ENCODE results near the gene GC.
"Not testable (repeated sequence)": the region's sequence is repeated elsewhere in the genome, so short reads cannot be mapped to it uniquely, and the experiment has no call there.

GC gene

DNA sequence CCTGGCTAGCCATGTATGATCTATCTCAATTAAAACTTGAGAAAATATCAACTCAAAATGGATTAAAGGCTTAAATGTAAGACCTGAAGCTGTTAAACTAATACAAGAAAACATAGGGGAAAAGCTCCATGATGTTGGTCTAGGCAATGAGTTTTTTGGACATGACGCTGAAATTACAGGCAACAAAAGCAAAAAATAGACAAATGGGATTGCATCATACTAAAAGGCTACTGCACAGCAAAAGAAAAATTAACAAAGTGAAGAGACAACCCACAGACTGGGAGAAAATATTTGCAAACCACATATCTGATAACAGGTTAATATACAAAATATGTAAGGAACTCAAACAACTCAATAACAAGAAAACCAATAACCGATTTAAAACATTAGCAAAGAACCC, 8.4 kb downstream of the GC start:
- Mint-ChIP-seq H3K4me3 (no peak overlapping the region), H3K4me1 (ENCODE audit: low read depth) (no peaks in the 10 kb centered on the region), H3K27me3 (peaks cover 6% of the 10 kb centered on the region), H3K27ac (no peak overlapping the region), H3K9me3 (no peaks in the 10 kb centered on the region), H3K36me3 (ENCODE audit: low read depth) (no peaks in the 10 kb centered on the region)

GRCh38 chr4:71774136-71774535, 9.7 kb downstream of the GC start:
- H3K27me3 Mint-ChIP-seq: peaks cover 11% of the 10 kb centered on the region
- no peak overlapping the region for H3K27ac Mint-ChIP-seq

DNA sequence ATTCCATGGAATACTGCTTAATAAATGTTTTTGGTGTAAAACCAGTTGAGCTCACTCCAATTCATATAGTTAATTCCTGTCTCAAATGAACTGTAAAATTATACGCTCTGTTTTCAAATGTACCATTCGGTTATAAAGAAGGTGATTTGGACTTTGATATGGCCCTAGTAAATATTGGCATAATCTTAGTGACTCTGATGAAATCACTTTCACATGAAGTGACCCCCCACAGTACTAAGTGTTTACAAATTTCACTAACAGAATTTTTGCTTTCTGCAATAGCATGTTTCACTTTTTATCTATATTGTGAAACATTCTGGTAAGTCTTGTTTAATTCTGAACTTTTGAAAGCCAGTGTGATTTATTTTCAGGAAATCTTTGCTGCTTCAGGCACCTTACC, 10.9 kb downstream of the GC start:
- Mint-ChIP-seq H3K4me3 (no peak overlapping the region), H3K27ac (no peak overlapping the region), H3K4me1 (ENCODE audit: low read depth) (no peaks in the 10 kb centered on the region), H3K9me3 (no peaks in the 10 kb centered on the region), H3K27me3 (peaks cover 11% of the 10 kb centered on the region), H3K36me3 (ENCODE audit: low read depth) (no peaks in the 10 kb centered on the region)

More at GRCh38 chr4:71774136-71774535, 9.7 kb downstream of the GC start:
- H3K9me3 Mint-ChIP-seq: no peaks in the 10 kb centered on the region
- no peak overlapping the region for H3K4me3 Mint-ChIP-seq
- H3K36me3 Mint-ChIP-seq (ENCODE audit: low read depth): no peaks in the 10 kb centered on the region
- no peaks in the 10 kb centered on the region for H3K4me1 Mint-ChIP-seq (ENCODE audit: low read depth)

DNA sequence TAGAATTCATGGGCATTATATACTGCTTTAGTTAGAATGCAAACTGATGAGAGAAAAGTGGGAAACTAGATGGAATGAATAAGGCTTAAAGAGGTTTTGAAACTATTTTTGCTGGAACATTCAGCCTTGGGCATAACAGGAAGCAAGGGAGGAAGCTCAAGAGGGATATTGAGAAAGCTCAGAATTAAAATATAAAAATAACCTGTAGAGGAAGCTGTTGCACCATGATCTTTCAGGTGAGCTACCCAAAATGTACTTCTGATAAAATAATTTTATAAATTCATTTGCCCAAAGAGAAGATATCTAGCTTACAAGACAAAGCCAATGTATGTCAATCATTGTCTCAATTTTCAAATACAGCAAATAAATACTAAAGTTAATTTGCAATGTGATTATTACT, 11.3 kb downstream of the GC start:
- Mint-ChIP-seq H3K27me3 (peaks cover 11% of the 10 kb centered on the region), H3K4me1 (ENCODE audit: low read depth) (no peaks in the 10 kb centered on the region), H3K4me3 (no peak overlapping the region), H3K9me3 (no peaks in the 10 kb centered on the region), H3K27ac (no peak overlapping the region), H3K36me3 (ENCODE audit: low read depth) (no peaks in the 10 kb centered on the region)

GRCh38 chr4:71771613-71772012, 12.3 kb downstream of the GC start:
- H3K27me3 Mint-ChIP-seq: peaks cover 11% of the 10 kb centered on the region
- no peak overlapping the region for H3K27ac Mint-ChIP-seq
- no peaks in the 10 kb centered on the region for H3K9me3 Mint-ChIP-seq
- H3K36me3 Mint-ChIP-seq (ENCODE audit: low read depth): no peaks in the 10 kb centered on the region
- H3K4me1 Mint-ChIP-seq (ENCODE audit: low read depth): no peaks in the 10 kb centered on the region
- no peak overlapping the region for H3K4me3 Mint-ChIP-seq

GRCh38 chr4:71769434-71769833, 14.4 kb downstream of the GC start:
- Mint-ChIP-seq H3K27me3 (peaks cover 5% of the 10 kb centered on the region), H3K36me3 (ENCODE audit: low read depth) (no peaks in the 10 kb centered on the region), H3K4me3 (no peak overlapping the region), H3K27ac (no peak overlapping the region), H3K9me3 (no peaks in the 10 kb centered on the region), H3K4me1 (ENCODE audit: low read depth) (no peaks in the 10 kb centered on the region)

- peaks cover 5% of the 10 kb centered on the region for H3K27me3 Mint-ChIP-seq
- H3K27ac Mint-ChIP-seq: no peak overlapping the region
- no peaks in the 10 kb centered on the region for H3K36me3 Mint-ChIP-seq (ENCODE audit: low read depth)
- no peak overlapping the region for H3K4me3 Mint-ChIP-seq
- H3K4me1 Mint-ChIP-seq (ENCODE audit: low read depth): no peaks in the 10 kb centered on the region
- H3K9me3 Mint-ChIP-seq: no peaks in the 10 kb centered on the region
Observed at GRCh38 chr4:71768123-71768522, 15.8 kb downstream of the GC start.

DNA sequence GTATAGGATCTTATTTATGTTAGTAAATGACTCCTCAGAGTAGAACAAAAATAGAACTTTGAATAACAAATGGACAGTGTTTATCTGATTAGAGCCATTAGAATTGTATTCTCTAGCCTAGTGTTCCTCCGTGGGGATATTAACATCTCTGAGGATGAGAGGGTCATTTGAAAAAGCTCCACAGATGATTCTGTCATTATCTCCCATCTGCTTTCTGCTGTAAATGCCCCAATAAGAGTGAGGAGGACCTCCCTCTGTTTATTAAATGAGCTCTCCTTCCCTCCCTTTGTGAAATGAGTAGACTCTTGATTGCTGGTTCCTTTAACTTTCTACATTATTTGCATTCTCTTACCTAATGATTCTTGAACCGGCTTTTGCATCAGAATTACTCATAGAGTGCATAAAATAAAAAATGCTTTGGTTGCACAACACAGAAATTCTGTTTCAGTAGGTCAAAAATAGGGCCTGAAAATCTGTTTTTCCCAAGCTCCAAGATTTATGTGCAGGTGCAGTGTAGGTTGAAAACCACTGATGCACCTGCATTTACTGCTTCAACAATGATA, 18.0 kb downstream of the GC start:
- no peaks in the 10 kb centered on the region for H3K4me1 Mint-ChIP-seq (ENCODE audit: low read depth)
- no peaks in the 10 kb centered on the region for H3K9me3 Mint-ChIP-seq
- no peak overlapping the region for H3K27ac Mint-ChIP-seq
- H3K27me3 Mint-ChIP-seq: peaks cover 5% of the 10 kb centered on the region
- no peak overlapping the region for H3K4me3 Mint-ChIP-seq
- no peaks in the 10 kb centered on the region for H3K36me3 Mint-ChIP-seq (ENCODE audit: low read depth)

GRCh38 chr4:71765350-71765749, 18.5 kb downstream of the GC start:
- Mint-ChIP-seq H3K4me1 (ENCODE audit: low read depth) (no peaks in the 10 kb centered on the region), H3K36me3 (ENCODE audit: low read depth) (no peaks in the 10 kb centered on the region), H3K27ac (no peak overlapping the region), H3K9me3 (no peaks in the 10 kb centered on the region), H3K27me3 (peaks cover 5% of the 10 kb centered on the region), H3K4me3 (no peak overlapping the region)

DNA sequence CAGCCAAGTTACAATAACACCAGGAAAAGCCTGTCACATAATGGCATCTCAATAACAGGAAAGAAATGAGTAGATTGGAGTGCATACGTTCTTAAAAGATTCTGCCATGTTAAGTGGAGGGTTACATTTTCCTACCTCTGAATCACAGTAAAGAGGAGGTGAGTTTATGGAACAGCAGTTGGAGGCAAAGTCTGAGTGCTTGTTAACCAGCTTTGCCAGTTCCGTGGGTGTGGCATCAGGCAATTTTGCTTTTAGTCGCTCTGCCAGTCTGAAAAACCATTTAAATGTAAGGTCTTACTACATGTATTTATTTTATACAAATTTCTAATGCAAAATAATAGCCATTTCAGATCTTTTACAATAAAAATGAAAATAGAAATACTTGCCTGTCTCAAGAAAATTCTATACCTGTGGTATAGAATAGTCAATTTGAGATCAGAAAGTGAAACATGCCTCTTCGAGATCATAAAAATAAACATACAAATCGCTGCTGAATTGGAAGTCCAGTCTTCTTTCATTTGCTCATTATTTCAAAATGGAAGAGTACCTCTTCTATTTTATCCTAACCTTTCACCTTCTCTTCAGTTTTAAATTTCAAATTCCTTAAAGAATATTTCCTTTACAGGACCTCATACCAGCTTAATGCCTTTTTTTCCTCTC, 31.4 kb downstream of the GC start:
- Mint-ChIP-seq H3K4me1 (ENCODE audit: low read depth) (no peaks in the 10 kb centered on the region), H3K27me3 (peaks cover 6% of the 10 kb centered on the region), H3K27ac (no peak overlapping the region), H3K9me3 (no peaks in the 10 kb centered on the region), H3K4me3 (no peak overlapping the region), H3K36me3 (ENCODE audit: low read depth) (no peaks in the 10 kb centered on the region)

GRCh38 chr4:71749008-71749594, 34.8 kb downstream of the GC start:
- H3K4me3 Mint-ChIP-seq: no peak overlapping the region
- H3K27me3 Mint-ChIP-seq: peaks cover 13% of the 10 kb centered on the region
- no peaks in the 10 kb centered on the region for H3K4me1 Mint-ChIP-seq (ENCODE audit: low read depth)
- no peaks in the 10 kb centered on the region for H3K36me3 Mint-ChIP-seq (ENCODE audit: low read depth)
- no peaks in the 10 kb centered on the region for H3K9me3 Mint-ChIP-seq
- no peak overlapping the region for H3K27ac Mint-ChIP-seq

DNA sequence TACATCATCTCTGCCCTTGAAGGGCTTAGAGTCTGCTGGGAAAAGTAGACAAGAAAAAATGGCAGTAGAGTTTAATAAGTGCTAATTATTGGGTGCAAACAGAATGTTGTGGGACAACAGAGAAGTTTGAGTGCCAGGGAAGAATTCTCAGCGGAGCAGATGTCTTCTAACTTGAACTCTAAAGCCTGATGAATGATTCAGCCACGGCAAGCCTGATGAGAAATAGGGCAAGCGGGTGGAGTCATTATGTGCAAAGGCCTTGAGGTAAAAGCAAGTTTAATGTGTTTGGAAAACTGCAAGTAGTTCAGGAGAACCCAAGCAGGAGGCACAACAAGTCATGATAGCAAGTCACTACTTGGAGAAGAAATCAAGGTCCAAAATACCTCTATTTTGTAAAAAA, 37.5 kb downstream of the GC start:
- Mint-ChIP-seq H3K27ac (no peak overlapping the region), H3K4me3 (no peak overlapping the region), H3K9me3 (no peaks in the 10 kb centered on the region), H3K4me1 (ENCODE audit: low read depth) (no peaks in the 10 kb centered on the region), H3K36me3 (ENCODE audit: low read depth) (no peaks in the 10 kb centered on the region), H3K27me3 (peaks cover 18% of the 10 kb centered on the region)

DNA sequence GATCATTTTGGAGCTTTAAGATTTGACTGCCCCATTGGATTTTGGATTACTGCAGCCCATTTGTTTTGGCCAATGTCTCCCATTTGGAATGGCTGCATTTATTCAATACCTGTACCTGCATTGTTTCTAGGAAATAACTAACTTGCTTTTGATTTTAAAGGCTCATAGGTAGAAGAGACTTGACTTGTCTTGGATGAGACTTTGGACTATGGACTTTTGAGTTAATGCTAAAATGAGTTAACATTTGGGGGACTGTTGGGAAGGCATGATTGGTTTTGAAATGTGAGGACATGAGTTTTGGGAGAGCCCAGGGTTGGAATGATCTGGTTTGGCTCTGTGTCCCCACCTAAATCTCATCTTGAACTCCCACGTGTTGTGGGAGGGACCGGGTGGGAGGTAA, 45.1 kb downstream of the GC start:
- H3K27me3 Mint-ChIP-seq; H3K9me3 Mint-ChIP-seq; H3K27ac Mint-ChIP-seq; H3K36me3 Mint-ChIP-seq (ENCODE audit: low read depth); H3K4me1 Mint-ChIP-seq (ENCODE audit: low read depth); H3K4me3 Mint-ChIP-seq: not testable (repeated sequence)

DNA sequence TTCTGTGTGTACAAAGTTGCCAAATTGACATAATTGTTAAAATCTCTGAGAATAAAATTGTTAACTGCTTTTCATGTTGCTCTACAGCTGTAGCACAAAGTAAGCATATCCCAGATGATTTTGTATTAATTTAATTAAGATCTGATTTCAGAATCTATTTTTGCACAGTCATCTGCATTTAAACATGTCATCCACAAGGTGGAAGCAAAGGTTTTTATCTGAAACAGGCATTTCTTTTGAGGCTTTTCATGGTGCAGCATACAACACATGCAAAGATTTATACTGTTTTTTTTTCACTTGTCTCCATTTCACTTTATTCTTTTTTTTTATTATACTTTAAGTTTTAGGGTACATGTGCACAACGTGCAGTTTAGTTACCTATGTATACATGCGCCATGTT, 51.2 kb downstream of the GC start:
- H3K4me3 Mint-ChIP-seq: no peak overlapping the region
- H3K36me3 Mint-ChIP-seq (ENCODE audit: low read depth): no peaks in the 10 kb centered on the region
- no peaks in the 10 kb centered on the region for H3K9me3 Mint-ChIP-seq
- no peak overlapping the region for H3K27ac Mint-ChIP-seq
- H3K4me1 Mint-ChIP-seq (ENCODE audit: low read depth): no peaks in the 10 kb centered on the region
- peaks cover 10% of the 10 kb centered on the region for H3K27me3 Mint-ChIP-seq

DNA sequence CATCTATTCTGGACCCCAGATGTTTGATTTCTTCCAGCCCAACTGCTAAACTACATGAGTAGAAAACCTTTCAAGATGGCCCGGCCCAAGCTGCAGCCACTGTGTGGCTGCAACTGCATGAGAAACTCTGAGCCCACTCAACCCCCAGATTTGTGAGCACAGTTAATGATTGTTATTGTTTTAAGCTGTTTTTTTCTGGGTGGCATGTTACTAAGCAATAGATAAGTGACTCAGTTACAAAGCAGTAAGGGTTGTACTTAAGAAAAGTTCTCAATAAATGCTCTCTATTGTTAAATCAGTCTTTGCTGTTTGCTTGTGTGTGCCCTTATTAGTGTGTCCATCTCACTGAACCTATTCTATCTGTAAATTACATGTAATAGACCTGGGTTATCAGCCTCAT, 51.8 kb downstream of the GC start:
- H3K9me3 Mint-ChIP-seq: no peaks in the 10 kb centered on the region
- H3K4me3 Mint-ChIP-seq: no peak overlapping the region
- H3K36me3 Mint-ChIP-seq (ENCODE audit: low read depth): no peaks in the 10 kb centered on the region
- peaks cover 10% of the 10 kb centered on the region for H3K27me3 Mint-ChIP-seq
- no peak overlapping the region for H3K27ac Mint-ChIP-seq
- no peaks in the 10 kb centered on the region for H3K4me1 Mint-ChIP-seq (ENCODE audit: low read depth)

- no peaks in the 10 kb centered on the region for H3K9me3 Mint-ChIP-seq
- H3K27ac Mint-ChIP-seq: no peak overlapping the region
- H3K27me3 Mint-ChIP-seq: peaks cover 10% of the 10 kb centered on the region
- no peaks in the 10 kb centered on the region for H3K36me3 Mint-ChIP-seq (ENCODE audit: low read depth)
- H3K4me1 Mint-ChIP-seq (ENCODE audit: low read depth): no peaks in the 10 kb centered on the region
- no peak overlapping the region for H3K4me3 Mint-ChIP-seq
Observed at GRCh38 chr4:71729856-71730255, 54.0 kb downstream of the GC start.

Data from stimulated activated naive CD8-positive, alpha-beta T cell treated with anti-CD3 and anti-CD28 coated beads, Interleukin-15, Interleukin-2, amounts not matched to agents 100 ng/mL and 50 ng/mL, for 24 hours (primary cell).